HG02571 (cell line): Measurements from ENCODE around the gene COL5A1.
"Not testable (repeated sequence)": the region's sequence is repeated elsewhere in the genome, so short reads cannot be mapped to it uniquely, and the experiment has no call there.

Experiments
- ATAC-seq: cut with Tn5 transposase; IDR thresholded peaks from one replicate; pipeline ENCODE4 v1.9.1; 2021; ENCODE audit warnings: mild to moderate bottlenecking, moderate library complexity; ENCODE audit not compliant: unreplicated experiment

Gene COL5A1

GRCh38 chr9:134703730-134704114 lies 62.1 kb downstream of the COL5A1 start:
- not testable (repeated sequence) for ATAC-seq

GRCh38 chr9:134704498-134704897 lies 62.9 kb downstream of the COL5A1 start:
- no peak for ATAC-seq

GRCh38 chr9:134705786-134706185 lies 64.2 kb downstream of the COL5A1 start:
- ATAC-seq = no peak

GRCh38 chr9:134706522-134706921 lies 64.9 kb downstream of the COL5A1 start:
- ATAC-seq = no peak

- ATAC-seq = no peak
Observed at GRCh38 chr9:134707031-134707680, 65.6 kb downstream of the COL5A1 start.

- ATAC-seq = no peak
Observed at GRCh38 chr9:134707731-134708671, 66.4 kb downstream of the COL5A1 start.

GRCh38 chr9:134708672-134709038 lies 67.1 kb downstream of the COL5A1 start:
- no peak for ATAC-seq

- no peak for ATAC-seq
Observed at GRCh38 chr9:134709512-134710270, 68.1 kb downstream of the COL5A1 start.

- ATAC-seq = no peak
Observed at GRCh38 chr9:134710271-134710540, 68.6 kb downstream of the COL5A1 start.

GRCh38 chr9:134710901-134711300 lies 69.3 kb downstream of the COL5A1 start:
- ATAC-seq = no peak

- ATAC-seq = no peak
Observed at GRCh38 chr9:134712243-134712642, 70.6 kb downstream of the COL5A1 start.

GRCh38 chr9:134712926-134713325 lies 71.3 kb downstream of the COL5A1 start:
- ATAC-seq = no peak

GRCh38 chr9:134715536-134715935 lies 73.9 kb downstream of the COL5A1 start:
- ATAC-seq = not testable (repeated sequence)

- no peak for ATAC-seq
Observed at GRCh38 chr9:134716067-134716466, 74.5 kb downstream of the COL5A1 start.

- no peak for ATAC-seq
Observed at GRCh38 chr9:134717056-134717455, 75.5 kb downstream of the COL5A1 start.

GRCh38 chr9:134717924-134718645 lies 76.5 kb downstream of the COL5A1 start:
- no peak for ATAC-seq

- ATAC-seq = no peak
Observed at GRCh38 chr9:134719331-134719730, 77.7 kb downstream of the COL5A1 start.

- ATAC-seq = no peak
Observed at GRCh38 chr9:134720136-134720753, 78.6 kb downstream of the COL5A1 start.

- ATAC-seq = no peak
Observed at GRCh38 chr9:134720796-134721195, 79.2 kb downstream of the COL5A1 start.

- ATAC-seq = no peak
Observed at GRCh38 chr9:134721344-134721743, 79.7 kb downstream of the COL5A1 start.
